Endodermal cell (in vitro differentiated cells): Measurements from ENCODE around the gene PLPP7. TPM values are rescaled to one million over a fixed set of nuclear protein-coding genes. Genes with fewer than 3 reads are reported as not detected.

Experiments
- DNase-seq: peaks from one replicate; pipeline ENCODE4 v3.0.0-alpha.2; 2017
- H3K27ac ChIP-seq: 2 replicates; pipeline ENCODE4 v1.5.1; 2013; ENCODE audit warnings: mild to moderate bottlenecking, low read depth, low read length, moderate library complexity
- H3K27me3 ChIP-seq: 2 replicates; pipeline ENCODE4 v1.6.1; 2013; ENCODE audit warnings: mild to moderate bottlenecking, low read length, moderate library complexity; ENCODE audit not compliant: insufficient read depth, control insufficient read depth, poor library complexity, severe bottlenecking
- H3K36me3 ChIP-seq: 2 replicates; pipeline ENCODE4 v1.7.0; 2013; ENCODE audit warnings: mild to moderate bottlenecking, low read length, moderate library complexity; ENCODE audit not compliant: control insufficient read depth, insufficient read depth
- H3K4me1 ChIP-seq: one replicate; pipeline ENCODE4 v1.7.0; 2013; ENCODE audit warnings: low read length; ENCODE audit not compliant: control insufficient read depth, insufficient read depth
- H3K4me3 ChIP-seq: 2 replicates; pipeline ENCODE4 v1.5.1; 2013; ENCODE audit warnings: mild to moderate bottlenecking, low read length, moderate library complexity
- H3K9ac ChIP-seq: 2 replicates; pipeline ENCODE4 v1.6.1; 2013; ENCODE audit warnings: mild to moderate bottlenecking, low read length, moderate library complexity; ENCODE audit not compliant: poor library complexity, severe bottlenecking; ENCODE audit errors: extremely low read depth
- H3K9me3 ChIP-seq: 2 replicates; pipeline ENCODE4 v1.6.1; 2013; ENCODE audit warnings: mild to moderate bottlenecking, low read length, moderate library complexity; ENCODE audit not compliant: control insufficient read depth
- H3K27ac Mint-ChIP-seq: 2 replicates; pipeline ENCODE4 v1.8.0; 2020; ENCODE audit warnings: mixed read lengths
- H3K27me3 Mint-ChIP-seq: 2 replicates; pipeline ENCODE4 v1.8.0; 2021; ENCODE audit warnings: mild to moderate bottlenecking, mixed read lengths; ENCODE audit not compliant: insufficient read depth
- H3K36me3 Mint-ChIP-seq: 2 replicates; pipeline ENCODE4 v1.8.0; 2020; ENCODE audit warnings: low read depth, mixed read lengths
- H3K4me1 Mint-ChIP-seq: 2 replicates; pipeline ENCODE4 v1.8.0; 2020; ENCODE audit warnings: mixed read lengths
- H3K4me3 Mint-ChIP-seq: 2 replicates; pipeline ENCODE4 v1.8.0; 2020; ENCODE audit warnings: mild to moderate bottlenecking, moderate library complexity, mixed read lengths
- H3K9me3 Mint-ChIP-seq: 2 replicates; pipeline ENCODE4 v1.8.0; 2020; ENCODE audit warnings: mild to moderate bottlenecking, mixed read lengths
- WGBS, 2 experiments: methylation state at CpG; one replicate each; pipeline versions ENCODE4 v1.1.5 to v1.1.7; 2013; ENCODE audit warnings: missing lambda C conversion rate in 2 of 2, mixed read lengths in 1 of 2; ENCODE audit not compliant: insufficient coverage in 1 of 2, insufficient read length in 1 of 2; 5-methylcytosine and 5-hydroxymethylcytosine counted together
- total RNA-seq, 2 donors: library from RNA; stranded (reverse); fragmentation: NEBNext Ultra II Directional in 1 of 2; extraction: Animal tissue kit (Norgen Biotek cat#: 25700) in 1 of 2; gene quantifications; 2 replicates in 1 of 2; 3 replicates in 1 of 2; pipeline ENCODE4 v1.2.1, GENCODE V29; 2021
- TF ChIP-seq, protein P1 (sequence below): fragments of 200-600 bp; sonication (generic); conservative IDR thresholded peaks from 2 replicates; pipeline ENCODE4 v1.5.0; 2021; ENCODE audit warnings: antibody characterized with exemption, mild to moderate bottlenecking

PLPP7 gene
- total RNA-seq, 2 donors from 2014 or later, result 4.1 to 5.6 TPM

DNA sequence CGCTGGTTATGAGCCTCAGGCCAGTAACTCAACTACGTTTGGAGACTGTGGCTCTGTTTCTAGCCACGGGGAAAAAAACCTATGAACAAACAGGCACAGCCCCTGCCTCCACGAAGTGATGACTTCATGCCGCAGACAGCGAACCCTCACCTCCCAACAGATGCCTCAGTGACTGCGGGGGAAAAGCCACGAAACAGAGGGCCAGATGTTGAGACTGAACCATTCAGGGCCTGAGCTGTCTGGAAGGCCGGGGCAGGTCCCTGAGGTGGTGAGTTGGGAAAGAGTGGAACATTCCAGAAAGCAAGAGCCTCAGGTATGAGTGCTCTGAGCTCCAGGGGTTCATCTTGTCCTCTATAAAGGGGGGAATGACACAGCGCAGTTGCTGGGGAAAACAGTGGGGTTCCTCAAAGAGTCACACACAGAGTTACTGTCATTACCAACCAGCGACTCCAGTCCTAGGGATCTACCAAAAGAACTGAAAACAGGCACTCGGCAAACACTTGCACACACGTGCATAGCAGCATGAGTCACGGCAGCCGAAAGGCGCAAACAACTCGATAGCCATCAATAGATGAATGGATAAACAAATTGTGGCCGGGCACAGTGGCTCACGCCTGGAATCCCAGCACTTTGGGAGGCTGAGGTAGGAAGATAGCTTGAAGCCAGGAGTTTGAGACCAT, 15.3 kb downstream of the PLPP7 start:
- H3K27me3 Mint-ChIP-seq, result peaks cover 2% of the 10 kb centered on the region
- Histone ChIP-seq H3K9ac (no peak overlapping the region), H3K9me3 (no peaks in the 10 kb centered on the region), H3K27ac (no peak overlapping the region), H3K4me1 (no peaks in the 10 kb centered on the region), H3K36me3 (no peaks in the 10 kb centered on the region), H3K27me3 (no peaks in the 10 kb centered on the region), H3K4me3 (no peak overlapping the region)
- peaks cover 4% of the 10 kb centered on the region for H3K36me3 Mint-ChIP-seq
- DNase-seq, result no peak
- no peaks in the 10 kb centered on the region for H3K4me1 Mint-ChIP-seq
- H3K4me3 Mint-ChIP-seq, result no peak overlapping the region
- H3K27ac Mint-ChIP-seq, result peak overlapping the region; percentile 80
- WGBS, 2 experiments, result 86 to 90% methylated on average over 18 to 19 of the region's 19 CpGs
- TF ChIP-seq, protein P1, sequence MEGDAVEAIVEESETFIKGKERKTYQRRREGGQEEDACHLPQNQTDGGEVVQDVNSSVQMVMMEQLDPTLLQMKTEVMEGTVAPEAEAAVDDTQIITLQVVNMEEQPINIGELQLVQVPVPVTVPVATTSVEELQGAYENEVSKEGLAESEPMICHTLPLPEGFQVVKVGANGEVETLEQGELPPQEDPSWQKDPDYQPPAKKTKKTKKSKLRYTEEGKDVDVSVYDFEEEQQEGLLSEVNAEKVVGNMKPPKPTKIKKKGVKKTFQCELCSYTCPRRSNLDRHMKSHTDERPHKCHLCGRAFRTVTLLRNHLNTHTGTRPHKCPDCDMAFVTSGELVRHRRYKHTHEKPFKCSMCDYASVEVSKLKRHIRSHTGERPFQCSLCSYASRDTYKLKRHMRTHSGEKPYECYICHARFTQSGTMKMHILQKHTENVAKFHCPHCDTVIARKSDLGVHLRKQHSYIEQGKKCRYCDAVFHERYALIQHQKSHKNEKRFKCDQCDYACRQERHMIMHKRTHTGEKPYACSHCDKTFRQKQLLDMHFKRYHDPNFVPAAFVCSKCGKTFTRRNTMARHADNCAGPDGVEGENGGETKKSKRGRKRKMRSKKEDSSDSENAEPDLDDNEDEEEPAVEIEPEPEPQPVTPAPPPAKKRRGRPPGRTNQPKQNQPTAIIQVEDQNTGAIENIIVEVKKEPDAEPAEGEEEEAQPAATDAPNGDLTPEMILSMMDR, result no peak
- no peaks in the 10 kb centered on the region for H3K9me3 Mint-ChIP-seq

DNA sequence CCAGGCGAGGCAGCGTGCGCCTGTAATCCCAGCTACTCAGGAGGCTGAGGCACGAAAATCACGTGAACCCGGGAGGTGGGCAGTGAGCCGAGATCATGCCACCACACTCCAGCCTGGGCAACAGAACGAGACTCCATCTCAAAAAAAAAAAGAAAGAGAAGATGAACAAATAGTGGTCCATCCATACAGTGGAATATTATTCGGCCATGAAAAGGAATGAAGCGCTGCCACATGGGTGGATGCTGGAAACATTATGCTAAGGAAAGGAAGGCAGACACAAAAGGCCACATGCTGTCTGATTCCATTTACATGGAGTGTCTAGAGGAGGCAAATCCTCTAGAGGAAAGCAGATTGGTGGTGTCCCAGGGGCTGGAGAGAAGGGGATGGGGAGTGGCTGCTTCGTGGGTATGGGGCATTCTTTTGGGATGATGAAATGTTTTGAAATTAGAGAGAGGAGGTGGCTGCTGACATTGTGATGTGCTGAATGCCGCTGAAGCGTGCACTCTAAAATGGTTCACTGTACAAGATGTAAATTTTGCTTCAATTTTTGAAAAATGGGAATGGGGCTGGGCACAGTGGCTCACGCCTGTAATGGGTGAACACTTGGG, 17.0 kb downstream of the PLPP7 start:
- Histone ChIP-seq H3K4me1 (no peaks in the 10 kb centered on the region), H3K9me3 (no peaks in the 10 kb centered on the region), H3K36me3 (no peaks in the 10 kb centered on the region), H3K27ac (no peak overlapping the region), H3K9ac (no peak overlapping the region), H3K27me3 (no peaks in the 10 kb centered on the region), H3K4me3 (no peak overlapping the region)
- H3K9me3 Mint-ChIP-seq, result no peaks in the 10 kb centered on the region
- no peak overlapping the region for H3K27ac Mint-ChIP-seq
- TF ChIP-seq, protein P1, result no peak
- no peak for DNase-seq
- H3K27me3 Mint-ChIP-seq, result peaks cover 2% of the 10 kb centered on the region
- H3K36me3 Mint-ChIP-seq, result peaks cover 4% of the 10 kb centered on the region
- H3K4me3 Mint-ChIP-seq, result no peak overlapping the region
- H3K4me1 Mint-ChIP-seq, result no peaks in the 10 kb centered on the region
- 94 to 95% methylated on average over 8 to 14 of the region's 14 CpGs for WGBS, 2 experiments

DNA sequence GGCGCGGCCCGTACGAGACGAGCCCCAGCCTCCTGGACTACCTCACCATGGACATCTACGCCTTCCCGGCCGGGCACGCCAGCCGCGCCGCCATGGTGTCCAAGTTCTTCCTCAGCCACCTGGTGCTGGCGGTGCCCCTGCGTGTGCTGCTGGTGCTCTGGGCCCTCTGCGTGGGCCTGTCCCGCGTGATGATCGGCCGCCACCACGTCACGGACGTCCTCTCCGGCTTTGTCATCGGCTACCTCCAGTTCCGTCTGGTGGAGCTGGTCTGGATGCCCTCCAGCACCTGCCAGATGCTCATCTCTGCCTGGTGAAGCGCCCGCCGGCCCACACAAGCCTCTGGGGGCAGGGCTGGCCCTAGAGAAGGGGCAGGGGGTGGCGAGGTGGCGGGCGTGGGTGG, 18.5 kb downstream of the PLPP7 start:
- 90 to 98% methylated on average over 10 to 31 of the region's 31 CpGs for WGBS, 2 experiments
- H3K27ac ChIP-seq, result no peak overlapping the region
- H3K9me3 ChIP-seq, result no peaks in the 10 kb centered on the region
- H3K9ac ChIP-seq, result no peak overlapping the region
- DNase-seq, result no peak
- H3K36me3 Mint-ChIP-seq, result peaks cover 4% of the 10 kb centered on the region
- H3K4me1 Mint-ChIP-seq, result no peaks in the 10 kb centered on the region
- no peak overlapping the region for H3K27ac Mint-ChIP-seq
- no peak overlapping the region for H3K4me3 Mint-ChIP-seq
- H3K27me3 Mint-ChIP-seq, result peaks cover 2% of the 10 kb centered on the region
- H3K9me3 Mint-ChIP-seq, result no peaks in the 10 kb centered on the region
- H3K36me3 ChIP-seq, result no peaks in the 10 kb centered on the region
- H3K27me3 ChIP-seq, result no peaks in the 10 kb centered on the region
- TF ChIP-seq, protein P1, result no peak
- H3K4me1 ChIP-seq, result no peaks in the 10 kb centered on the region
- H3K4me3 ChIP-seq, result no peak overlapping the region
